Cortex of kidney (tissue), 1 donor: ENCODE measurements around the gene ZNF385D.

ENCODE experiments used
- DNase-seq: peaks from one replicate; lab custom pipeline; 2025; lab: John Stamatoyannopoulos, UW

ZNF385D gene

GRCh38 chr3:21747966-21748555 lies 2.9 kb downstream of the ZNF385D start:
- DNase-seq = no peak

- no peak for DNase-seq
Observed at GRCh38 chr3:21747376-21747775, 3.6 kb downstream of the ZNF385D start.

- DNase-seq = no peak
Observed at GRCh38 chr3:21745966-21746365, 5.0 kb downstream of the ZNF385D start.

- DNase-seq = no peak
Observed at GRCh38 chr3:21744793-21745192, 6.2 kb downstream of the ZNF385D start.

DNA sequence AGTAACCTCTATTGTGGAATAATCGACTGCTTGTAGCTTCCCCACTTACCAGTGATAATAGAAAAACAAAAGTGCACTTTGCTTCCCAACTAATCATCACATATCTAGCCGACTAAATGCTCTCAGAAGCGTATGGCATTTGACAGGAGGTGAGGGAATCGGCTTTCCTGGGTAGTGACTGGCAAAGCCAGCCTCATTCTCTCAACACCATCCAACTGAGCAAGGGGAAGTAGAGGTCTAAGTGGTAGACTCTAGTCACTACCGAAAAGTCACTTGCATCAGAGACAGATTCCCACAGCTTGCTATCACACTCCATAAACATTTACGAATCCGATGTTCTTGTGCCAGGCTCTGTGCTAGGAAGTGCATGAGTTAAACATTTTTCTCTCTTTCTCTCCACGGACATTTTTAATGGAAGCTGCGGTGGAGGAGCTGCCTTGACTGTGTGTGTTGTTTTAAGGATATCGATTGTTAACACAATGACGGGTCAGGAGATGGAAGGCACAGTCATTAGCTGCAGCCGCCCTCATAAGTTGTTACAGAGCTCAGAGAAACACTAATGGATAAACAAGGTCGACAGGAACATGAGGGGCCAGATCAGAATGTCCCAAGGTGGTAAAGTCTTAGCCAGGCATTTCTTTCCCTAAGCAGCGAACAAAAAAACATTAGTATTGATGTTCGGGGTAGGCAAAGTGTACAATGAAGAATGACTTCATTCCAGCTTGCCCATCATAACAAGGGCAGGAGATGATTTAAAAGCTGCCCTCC lies 11.9 kb downstream of the ZNF385D start:
- DNase-seq = no peak

GRCh38 chr3:21738283-21738682 lies 12.7 kb downstream of the ZNF385D start:
- no peak for DNase-seq

- DNase-seq = no peak
Observed at GRCh38 chr3:21734746-21735145, 16.3 kb downstream of the ZNF385D start.

GRCh38 chr3:21729888-21730459 lies 21.0 kb downstream of the ZNF385D start:
- no peak for DNase-seq

GRCh38 chr3:21729331-21729730 lies 21.7 kb downstream of the ZNF385D start:
- DNase-seq = no peak

- no peak for DNase-seq
Observed at GRCh38 chr3:21722768-21723167, 28.2 kb downstream of the ZNF385D start.

DNA sequence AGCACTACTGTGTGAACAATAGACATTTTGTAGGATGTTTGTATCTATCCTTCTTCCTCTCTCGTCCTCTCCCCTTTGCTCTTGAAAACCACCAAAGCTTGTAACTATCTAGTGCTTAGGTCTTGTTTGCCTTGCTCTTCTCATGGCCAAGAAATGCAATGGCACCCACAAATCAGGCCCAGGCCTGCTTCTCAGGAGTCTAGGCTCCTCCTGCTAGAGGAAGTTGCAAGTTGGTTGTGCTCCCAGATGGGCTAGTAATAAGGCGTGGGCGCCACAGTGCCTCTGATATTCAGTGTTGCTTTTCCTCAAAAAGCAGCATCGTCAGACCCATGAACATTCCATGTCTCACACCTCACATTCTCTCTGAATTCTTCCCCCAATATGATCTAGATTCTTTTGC lies 28.7 kb downstream of the ZNF385D start:
- DNase-seq = no peak

DNA sequence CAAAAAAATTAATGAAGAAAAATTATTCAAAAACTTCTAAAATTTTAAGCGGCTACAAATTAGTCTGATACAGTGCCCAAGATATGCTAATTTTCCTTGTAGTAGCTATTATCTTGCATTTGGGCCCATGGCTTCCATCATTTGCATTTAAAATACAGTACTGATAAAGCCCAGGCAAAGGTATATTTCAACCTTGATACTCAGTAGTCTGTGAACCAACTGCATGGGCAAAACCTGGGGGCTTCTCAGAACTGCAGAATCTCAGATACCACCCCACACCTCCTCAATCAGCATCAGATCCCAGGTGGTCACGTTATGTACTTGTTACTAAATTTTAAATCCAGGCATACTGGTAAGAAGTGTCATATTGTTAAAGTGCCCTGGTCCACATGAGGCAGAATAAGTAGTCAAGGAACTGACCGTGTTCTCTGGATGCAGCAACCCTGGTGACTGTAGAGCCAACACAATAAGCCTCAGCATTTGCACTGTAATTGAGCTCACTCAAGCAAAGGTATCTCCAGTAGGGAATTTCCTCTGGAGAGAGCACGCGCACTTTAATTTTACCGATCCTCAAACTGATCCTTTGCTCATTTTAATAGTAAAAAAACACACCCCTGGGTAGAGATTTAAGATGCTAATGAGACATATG lies 31.9 kb downstream of the ZNF385D start:
- no peak for DNase-seq

DNA sequence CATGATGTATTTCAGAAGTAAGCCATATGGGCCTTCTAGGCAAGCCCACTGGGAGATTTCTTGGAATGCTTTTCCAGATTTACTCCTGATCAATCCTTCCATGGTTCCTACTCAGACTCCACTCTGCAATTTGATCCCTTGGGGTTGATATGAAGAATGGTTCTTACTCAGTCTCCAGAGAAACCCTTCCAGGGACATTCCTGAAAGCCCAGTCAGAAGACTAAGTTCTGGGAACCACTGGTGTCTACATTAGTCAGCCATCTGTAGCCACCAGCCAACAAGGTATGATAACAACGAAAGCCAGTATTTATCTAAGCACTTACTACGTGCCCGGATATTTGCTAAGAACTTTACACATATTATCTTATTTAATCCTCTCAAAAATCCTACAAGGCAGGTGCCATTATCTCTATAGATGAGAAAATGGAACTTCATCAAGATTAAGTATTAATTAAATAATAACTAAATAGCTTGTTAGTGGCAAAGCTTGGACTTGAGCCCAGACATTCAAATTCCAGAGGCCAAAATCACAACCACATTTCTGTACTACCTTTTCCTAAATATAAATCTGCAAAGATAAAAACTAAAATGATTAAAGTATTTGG lies 32.7 kb downstream of the ZNF385D start:
- no peak for DNase-seq

- DNase-seq = no peak
Observed at GRCh38 chr3:21715662-21716061, 35.3 kb downstream of the ZNF385D start.

DNA sequence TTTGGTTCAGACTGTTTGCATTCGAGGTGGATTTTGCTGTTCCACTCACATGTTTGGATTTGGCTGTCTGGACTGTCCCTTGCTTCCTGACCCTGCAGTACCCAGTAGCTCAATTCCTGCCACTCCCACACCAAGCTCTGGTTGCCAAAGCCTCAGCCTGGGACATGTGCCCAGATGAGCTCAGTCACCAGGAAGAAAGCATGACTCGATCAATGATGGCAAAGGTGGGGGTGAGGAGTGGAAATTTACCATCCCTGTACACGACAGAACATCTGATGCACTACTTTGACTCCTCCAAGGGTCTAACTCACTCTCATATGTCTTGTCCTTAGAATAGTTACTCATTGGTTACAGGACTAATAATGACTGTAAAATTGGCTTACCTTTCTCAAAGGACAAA lies 45.2 kb downstream of the ZNF385D start:
- no peak for DNase-seq

GRCh38 chr3:21704796-21705195 lies 46.2 kb downstream of the ZNF385D start:
- DNase-seq = no peak

GRCh38 chr3:21703291-21703690 lies 47.7 kb downstream of the ZNF385D start:
- no peak for DNase-seq

GRCh38 chr3:21697707-21698106 lies 53.3 kb downstream of the ZNF385D start:
- DNase-seq = no peak

DNA sequence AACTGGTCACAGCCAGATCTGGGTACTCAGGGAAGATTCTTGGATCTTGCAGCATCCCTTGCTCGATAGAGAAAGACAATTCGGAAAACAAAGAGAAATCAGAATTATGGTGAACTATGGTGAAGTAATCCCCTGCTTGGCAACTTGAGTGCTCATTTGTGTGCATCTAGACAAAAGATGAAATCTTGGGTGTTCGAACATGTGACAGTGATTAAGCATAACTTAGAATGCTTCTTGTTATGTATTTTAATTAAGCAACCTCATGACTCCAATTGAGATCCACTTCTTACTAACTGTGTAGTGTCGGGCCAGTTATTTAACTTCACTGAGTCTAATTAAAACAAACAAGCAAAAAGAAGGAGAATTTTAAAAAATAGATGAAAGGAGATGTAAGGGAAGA lies 56.5 kb downstream of the ZNF385D start:
- no peak for DNase-seq

DNA sequence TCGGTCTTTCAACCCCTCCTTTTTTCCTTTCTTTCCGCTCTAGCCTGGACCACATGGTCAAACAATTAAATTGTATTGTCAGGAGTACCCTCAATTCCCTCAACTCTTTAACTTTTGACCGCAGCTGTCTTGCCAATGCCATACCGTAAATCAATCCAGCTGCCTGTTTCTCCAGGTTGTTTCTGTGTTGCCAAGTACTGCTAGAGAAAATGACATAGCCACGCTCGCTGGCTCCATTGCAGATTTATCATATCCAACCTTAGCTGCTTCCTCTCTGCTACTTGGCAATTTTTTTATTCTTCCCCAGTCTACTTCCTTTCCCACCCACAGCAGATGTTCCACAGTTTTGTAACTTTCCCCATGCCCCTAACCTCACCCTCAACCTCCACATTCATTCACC lies 60.0 kb downstream of the ZNF385D start:
- no peak for DNase-seq

DNA sequence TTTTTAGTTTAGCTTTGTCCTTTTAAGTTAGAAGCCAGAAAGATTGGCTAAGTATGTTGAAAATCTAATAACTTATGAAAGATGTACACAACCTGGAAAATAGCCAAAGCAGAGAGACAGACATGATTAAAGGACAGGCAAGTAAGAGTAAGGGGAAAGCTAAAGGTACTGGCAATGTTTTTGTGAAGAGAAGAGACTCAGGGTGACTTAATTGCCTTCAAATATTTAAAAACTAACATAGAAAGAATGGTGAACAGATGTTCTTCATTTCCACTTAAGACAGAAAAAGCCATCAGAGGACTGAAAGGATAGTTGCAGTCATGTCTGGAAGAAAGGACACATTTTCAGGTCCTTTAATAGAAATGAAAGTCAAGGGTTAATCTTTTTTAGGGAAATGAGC lies 68.8 kb downstream of the ZNF385D start:
- no peak for DNase-seq

GRCh38 chr3:21673393-21673792 lies 77.6 kb downstream of the ZNF385D start:
- DNase-seq = no peak

- no peak for DNase-seq
Observed at GRCh38 chr3:21672303-21672702, 78.7 kb downstream of the ZNF385D start.
